ENCODE data around the gene PGBD4. TPM values are rescaled to one million over a fixed set of nuclear protein-coding genes. Genes with fewer than 3 reads are reported as not detected.
"Not testable (repeated sequence)": the region's sequence is repeated elsewhere in the genome, so short reads cannot be mapped to it uniquely, and the experiment has no call there.

Gene PGBD4
- total RNA-seq, 1 experiment from 2014 or later, result 2.6 TPM

GRCh38 chr15:34109797-34110663, 8.1 kb downstream of the PGBD4 start:
- DNase-seq (ENCODE audit: extremely low read depth, low read depth), result peak; percentile 27

GRCh38 chr15:34111488-34111887, 9.6 kb downstream of the PGBD4 start:
- no peak for DNase-seq (ENCODE audit: extremely low read depth, low read depth)

- no peak for DNase-seq (ENCODE audit: extremely low read depth, low read depth)
Observed at GRCh38 chr15:34114215-34114614, 12.3 kb downstream of the PGBD4 start.

- no peak for DNase-seq (ENCODE audit: extremely low read depth, low read depth)
Observed at GRCh38 chr15:34114739-34115138, 12.9 kb downstream of the PGBD4 start.

- DNase-seq (ENCODE audit: extremely low read depth, low read depth), result no peak
Observed at GRCh38 chr15:34116620-34117019, 14.7 kb downstream of the PGBD4 start.

GRCh38 chr15:34119291-34119690, 17.4 kb downstream of the PGBD4 start:
- DNase-seq (ENCODE audit: extremely low read depth, low read depth), result no peak

GRCh38 chr15:34120420-34120819, 18.5 kb downstream of the PGBD4 start:
- not testable (repeated sequence) for DNase-seq (ENCODE audit: extremely low read depth, low read depth)

- not testable (repeated sequence) for DNase-seq (ENCODE audit: extremely low read depth, low read depth)
Observed at GRCh38 chr15:34121786-34122185, 19.9 kb downstream of the PGBD4 start.

- peak; percentile 49 for DNase-seq (ENCODE audit: extremely low read depth, low read depth)
Observed at GRCh38 chr15:34122771-34123183, 20.9 kb downstream of the PGBD4 start.

GRCh38 chr15:34124651-34125050, 22.8 kb downstream of the PGBD4 start:
- DNase-seq (ENCODE audit: extremely low read depth, low read depth), result no peak

- DNase-seq (ENCODE audit: extremely low read depth, low read depth), result no peak
Observed at GRCh38 chr15:34125945-34126344, 24.1 kb downstream of the PGBD4 start.

GRCh38 chr15:34126522-34126921, 24.6 kb downstream of the PGBD4 start:
- no peak for DNase-seq (ENCODE audit: extremely low read depth, low read depth)

- no peak for DNase-seq (ENCODE audit: extremely low read depth, low read depth)
Observed at GRCh38 chr15:34128898-34129297, 27.0 kb downstream of the PGBD4 start.

- no peak for DNase-seq (ENCODE audit: extremely low read depth, low read depth)
Observed at GRCh38 chr15:34132881-34133280, 31.0 kb downstream of the PGBD4 start.

GRCh38 chr15:34133511-34133910, 31.6 kb downstream of the PGBD4 start:
- no peak for DNase-seq (ENCODE audit: extremely low read depth, low read depth)

GRCh38 chr15:34147371-34148140, 45.7 kb downstream of the PGBD4 start:
- no peak for DNase-seq (ENCODE audit: extremely low read depth, low read depth)

- no peak for DNase-seq (ENCODE audit: extremely low read depth, low read depth)
Observed at GRCh38 chr15:34154725-34155204, 52.9 kb downstream of the PGBD4 start.

GRCh38 chr15:34155859-34156258, 54.0 kb downstream of the PGBD4 start:
- DNase-seq (ENCODE audit: extremely low read depth, low read depth), result no peak

All from NCI-H460 (cell line).